GM19328 (cell line): ENCODE measurements around the gene WDR33.

Source experiments
- ATAC-seq: cut with Tn5 transposase; IDR thresholded peaks from one replicate; pipeline ENCODE4 v1.9.1; 2021; ENCODE audit warnings: mild to moderate bottlenecking, moderate library complexity; ENCODE audit not compliant: unreplicated experiment

Gene WDR33

DNA sequence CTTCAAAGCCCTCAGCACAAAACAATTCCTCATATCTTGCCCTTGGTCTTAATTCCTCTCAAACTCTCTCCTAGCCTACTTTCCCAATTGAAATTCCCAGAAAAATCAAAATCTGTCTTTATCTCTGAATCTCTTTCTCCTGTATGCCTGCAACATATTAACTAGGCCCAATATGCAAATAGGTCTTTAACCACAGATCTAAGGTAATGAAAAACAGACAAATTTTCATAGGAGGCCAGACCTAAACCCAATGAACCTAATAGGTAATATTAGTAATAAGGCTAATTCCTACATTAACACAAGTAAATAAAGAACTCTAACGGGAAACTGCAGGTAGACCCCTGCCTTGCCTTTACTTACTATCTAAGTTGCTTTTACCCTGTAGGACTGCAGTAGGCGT lies 41.4 kb downstream of the WDR33 start:
- no peak for ATAC-seq

DNA sequence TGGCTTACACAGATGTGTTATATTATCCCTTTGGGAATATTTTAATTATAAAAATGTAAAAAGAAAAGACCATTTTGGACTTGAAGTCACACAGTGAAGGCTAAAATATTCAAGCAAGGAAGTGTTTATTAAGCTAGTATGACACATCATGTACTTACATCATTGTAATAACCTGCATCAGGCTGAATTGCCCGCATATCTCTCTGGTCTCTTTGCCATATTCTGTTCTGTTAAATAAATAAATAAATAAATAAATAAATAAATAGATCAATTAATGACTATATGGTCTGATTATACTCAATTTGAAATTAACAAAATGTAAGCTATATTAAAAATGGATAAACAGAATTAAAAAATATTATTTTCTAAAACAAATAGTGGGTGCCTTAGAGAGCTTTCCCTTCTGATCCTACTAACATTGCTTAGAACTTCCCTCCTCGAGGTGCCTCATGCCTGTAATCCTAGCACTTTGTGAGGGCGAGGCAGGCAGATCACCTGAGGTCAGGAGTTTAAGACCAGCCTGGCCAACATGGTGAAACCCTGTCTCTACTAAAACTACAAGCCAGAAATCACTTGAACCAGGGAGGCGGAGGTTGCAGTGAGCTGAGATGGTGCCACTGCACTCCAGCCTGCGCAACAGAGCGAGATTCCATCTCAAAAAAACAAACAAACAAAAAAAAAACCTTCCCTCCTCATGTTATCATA lies 42.0 kb downstream of the WDR33 start:
- no peak for ATAC-seq

DNA sequence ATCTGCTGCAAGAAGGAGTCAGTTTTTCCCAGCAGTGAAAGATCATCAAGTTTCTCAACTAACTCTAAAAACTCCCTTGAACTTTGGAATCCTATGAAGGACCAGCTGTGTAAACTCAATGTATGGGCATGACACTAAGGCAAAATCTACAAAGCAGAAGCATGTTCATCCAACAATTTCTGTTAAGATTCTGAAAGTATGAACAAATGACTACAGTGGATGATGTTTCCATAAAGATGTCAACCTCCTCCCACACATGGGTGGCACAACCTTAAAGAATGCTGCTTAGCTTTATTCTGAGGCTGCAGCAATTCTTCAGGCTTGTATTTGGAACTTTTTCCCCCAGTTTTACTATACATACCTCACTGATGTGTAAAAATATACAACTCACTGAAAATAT lies 47.2 kb downstream of the WDR33 start:
- ATAC-seq = no peak

DNA sequence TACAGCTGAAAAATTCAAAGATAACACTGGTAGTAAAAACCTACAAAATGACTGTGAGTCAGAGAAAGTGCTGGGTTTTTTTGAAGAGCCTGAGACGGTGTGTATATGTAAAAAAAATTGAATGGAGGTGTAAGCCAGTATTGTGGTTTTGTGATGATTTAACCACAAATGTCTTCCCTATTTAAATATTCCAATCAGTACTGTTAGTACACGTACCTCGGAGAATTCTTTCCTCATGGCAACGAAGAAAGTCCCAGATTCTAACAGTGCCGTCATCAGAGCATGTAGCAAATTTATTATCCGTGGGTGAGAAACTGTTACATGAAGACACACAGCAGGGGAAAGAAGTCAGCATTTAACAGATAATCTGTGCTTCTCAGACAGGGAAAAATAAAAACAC lies 48.1 kb downstream of the WDR33 start:
- ATAC-seq = no peak

DNA sequence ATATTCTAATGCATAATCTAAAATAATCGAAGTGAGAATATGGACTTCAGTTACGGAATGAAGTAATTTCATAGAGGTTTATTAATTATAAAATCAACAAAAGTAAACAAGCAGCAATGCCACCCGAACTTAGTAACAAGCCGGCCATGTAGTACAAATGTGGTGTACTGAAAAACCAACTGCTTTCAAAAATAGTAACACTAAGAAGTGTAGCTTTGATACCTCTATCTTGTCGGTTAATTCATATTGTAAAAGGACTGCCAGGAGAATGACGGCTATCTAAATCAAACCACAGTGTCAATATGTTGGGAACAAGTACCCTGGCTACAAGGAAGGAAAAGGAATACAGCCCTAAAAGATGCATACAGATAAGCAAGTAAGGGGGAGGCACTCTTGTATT lies 48.5 kb downstream of the WDR33 start:
- no peak for ATAC-seq

DNA sequence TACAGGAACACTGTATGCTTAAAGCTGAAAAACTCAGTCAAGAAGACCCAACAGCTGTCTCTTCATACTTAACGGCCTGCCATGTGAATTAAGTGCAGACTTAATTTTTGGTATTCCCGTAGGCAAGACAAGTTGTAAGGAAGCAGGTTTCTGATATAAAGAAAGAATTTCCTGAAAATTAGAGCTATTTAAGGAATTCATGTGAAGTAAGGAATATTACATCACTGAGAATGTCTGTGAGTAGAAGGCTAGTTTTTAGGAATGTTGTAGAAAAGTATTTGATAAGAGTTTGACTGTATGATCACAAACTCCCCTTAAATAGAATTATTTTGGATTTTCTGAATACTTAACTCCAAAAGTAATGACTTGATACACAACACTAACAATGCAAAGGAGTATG lies 51.0 kb downstream of the WDR33 start:
- no peak for ATAC-seq

DNA sequence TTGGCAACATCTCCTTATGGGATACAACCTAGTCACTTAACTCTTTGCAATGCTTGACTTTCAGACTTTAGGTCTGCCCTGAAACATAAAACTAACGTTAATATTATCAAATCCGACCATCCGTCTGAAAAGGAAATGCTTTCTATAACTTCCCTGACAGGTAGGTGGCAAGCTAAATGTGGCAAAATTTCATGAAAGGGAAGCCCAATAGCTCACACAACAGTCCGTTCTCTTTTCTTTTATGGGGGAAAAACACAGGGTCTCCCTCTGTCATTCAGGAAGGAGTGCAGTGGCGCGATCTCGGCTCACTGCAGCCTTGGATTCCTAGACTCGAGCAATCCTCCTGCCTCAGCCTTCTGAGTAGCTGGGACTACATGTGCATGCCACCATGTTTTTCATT lies 56.8 kb downstream of the WDR33 start:
- no peak for ATAC-seq

DNA sequence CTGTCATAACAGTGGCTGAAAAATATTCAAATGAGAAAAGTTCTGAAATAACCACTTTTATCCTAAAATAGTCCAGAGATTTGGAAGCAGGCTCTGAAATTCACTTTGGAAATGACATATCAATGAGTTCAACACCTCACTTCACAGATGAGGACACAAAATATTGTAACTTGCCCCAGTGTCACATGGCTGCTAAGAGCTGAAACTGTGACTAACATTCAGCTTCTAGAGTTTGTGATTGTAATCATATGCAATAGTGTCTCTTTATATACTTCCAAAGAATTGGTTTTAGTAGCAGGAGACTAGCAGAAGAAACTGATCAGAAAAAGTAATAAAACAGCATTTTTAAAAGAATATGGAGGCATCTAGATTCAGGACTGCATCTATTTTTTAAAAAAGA lies 57.6 kb downstream of the WDR33 start:
- ATAC-seq = no peak

DNA sequence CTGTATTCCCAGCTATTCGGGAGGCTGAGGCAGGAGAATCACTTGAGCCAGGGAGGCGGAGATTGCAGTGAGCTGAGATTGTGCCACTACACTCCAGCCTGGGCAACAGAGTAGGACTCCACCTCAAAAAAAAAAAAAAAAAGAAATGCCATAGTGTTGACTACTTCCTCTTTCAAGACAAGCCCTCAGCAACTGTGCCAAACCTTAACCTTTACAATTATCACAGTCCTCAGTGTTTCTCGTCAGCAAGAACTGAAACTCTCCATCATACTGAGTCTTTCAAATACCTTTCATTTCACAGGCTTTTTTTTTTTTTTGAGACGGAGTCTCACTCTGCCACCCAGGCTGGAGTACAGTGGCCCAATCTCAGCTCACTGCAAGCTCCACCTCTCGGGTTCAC lies 61.4 kb downstream of the WDR33 start:
- peak; percentile 95 for ATAC-seq

DNA sequence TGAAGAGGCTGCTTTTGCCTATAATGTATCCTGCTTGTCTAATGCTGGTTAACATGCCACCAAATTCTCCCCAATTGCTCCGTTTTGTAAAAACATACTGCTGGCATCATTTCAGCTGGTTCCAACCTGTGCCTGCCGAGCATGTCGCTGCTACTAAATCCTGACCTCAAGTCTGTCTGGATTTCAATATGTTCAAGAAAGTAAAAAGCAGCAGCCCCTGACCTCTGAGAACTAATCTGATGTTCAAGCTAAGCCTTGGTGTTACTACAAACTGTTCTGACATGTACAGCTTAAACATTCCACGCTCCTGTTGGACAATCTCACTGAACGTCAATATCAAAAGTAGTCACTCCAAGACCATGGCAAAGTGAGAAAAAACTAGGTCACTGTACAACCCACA lies 63.4 kb downstream of the WDR33 start:
- ATAC-seq = no peak

DNA sequence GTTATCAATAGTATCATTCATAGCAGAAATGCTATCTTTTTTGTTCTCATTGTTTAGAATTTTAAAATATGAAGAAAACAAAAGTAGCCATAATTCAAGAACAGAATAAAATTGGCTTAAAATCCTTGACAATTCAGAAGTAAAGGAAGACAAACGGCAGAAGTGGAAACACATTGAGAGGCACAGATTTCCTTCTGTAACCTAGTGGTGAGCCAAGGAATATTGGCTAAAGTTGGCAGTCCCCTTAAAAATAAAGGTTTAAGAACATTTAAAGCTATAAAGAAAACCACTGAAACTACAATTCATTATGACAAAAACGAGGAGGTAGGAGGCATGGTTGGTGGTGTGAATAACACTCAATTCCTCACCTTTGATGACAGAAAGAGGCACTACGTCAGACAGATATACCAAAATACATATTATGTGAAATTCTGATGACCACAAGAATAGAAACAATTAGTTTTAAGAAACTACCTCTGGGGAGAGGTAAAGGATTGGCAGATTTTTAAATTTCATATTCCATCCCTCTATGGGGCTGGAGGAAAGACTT lies 67.4 kb downstream of the WDR33 start:
- no peak for ATAC-seq

DNA sequence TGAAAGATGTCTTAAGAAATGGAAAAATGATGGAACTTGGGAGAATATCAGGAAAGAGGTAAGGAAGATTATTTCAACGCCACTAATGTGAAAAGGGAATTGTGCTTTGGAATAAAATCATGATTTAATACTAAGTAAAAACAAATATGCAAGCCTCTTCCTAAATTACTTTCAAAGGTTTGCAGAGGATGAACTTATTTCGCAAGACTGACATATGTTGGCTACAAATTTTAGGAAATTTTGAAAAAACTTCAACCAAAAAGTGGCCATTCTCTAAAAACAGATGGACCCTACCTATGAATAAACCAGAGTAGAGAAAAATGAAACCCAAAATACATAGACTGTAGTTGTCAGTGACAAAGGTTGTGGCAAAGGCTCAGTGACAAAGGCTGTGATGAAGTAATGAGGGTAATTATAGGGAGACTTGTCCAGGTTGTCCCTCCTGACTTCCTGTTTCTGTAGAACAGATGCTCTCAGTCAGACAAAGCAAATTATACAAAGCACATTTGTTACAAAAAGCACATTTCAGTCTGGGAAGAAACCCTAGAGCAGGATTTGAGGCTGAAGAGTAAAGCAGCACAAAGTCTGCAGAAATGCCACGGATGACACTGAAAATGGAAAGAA lies 70.2 kb downstream of the WDR33 start:
- ATAC-seq = no peak

DNA sequence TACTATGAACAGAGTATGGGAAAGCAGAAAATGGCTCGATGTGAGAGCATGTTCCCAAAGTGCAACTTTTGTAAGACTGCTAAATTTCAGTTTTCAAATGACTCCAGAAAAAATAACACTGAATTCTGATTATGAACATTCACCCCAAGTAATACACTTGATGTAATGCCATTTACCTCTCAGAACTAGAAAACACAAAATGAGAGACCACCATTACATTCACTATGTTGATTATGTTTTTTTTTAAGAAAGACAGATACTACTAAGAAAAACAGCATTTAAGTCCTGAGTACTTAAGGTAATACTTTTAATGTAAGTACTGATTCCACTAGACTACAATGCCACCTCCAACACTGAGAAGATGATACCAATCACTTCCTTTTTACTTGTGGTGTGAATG lies 71.2 kb downstream of the WDR33 start:
- ATAC-seq = no peak

DNA sequence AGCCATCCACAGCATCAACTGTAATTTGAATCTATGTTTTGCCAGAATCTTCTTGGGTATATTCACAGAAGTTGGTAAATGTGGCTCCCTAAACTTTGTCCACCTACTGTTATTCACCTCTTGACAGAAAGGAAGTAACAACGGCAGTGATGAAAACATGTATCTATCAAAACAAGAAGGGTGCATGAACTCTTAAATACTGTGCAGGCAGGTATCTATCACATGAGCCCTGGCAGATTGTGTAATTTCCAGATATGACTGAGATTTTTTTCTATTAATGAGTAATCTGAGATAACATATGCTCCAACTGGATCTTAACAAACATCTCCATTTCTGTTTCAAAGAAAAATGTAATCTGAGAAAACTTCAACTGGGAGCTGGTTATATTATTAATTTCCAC lies 73.1 kb downstream of the WDR33 start:
- no peak for ATAC-seq

DNA sequence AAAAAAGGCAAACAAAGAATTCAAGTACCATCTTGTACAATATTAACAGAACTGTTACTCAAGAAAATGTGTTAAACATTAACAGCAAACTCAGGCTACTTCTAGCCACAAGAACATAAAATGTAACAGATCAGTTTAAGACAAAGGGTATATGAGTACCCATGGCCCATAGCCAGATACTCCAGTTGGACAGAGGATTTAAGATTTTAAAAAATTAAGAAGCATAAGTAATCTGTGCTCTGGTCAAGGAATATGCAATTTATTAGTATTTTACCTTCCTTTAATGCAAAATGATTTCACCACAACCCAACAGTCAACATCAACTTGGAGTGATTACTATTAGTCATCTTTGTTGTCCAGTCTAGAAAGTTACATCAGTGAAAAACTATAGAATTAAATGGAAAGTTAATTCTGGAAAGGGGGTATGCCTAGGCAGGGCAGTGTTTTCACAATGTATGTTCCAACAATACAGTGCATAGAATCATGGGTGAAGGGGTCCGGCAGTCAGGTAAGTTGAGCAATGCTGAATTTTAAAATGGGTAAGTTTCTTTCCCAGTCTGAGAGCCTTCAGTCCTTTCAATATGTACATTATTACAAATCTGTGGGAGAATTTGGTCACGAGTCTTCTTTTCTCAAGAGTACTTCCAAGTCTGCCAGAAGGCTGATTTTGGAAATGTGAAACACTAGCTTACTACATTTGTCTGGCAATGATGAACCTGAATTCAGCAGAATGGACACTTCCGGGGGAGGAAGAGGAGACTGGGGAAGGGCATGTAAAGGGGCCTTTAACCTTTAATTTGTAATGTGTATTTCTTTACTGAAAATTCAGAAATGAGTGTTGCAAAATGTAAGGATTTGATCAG lies 75.2 kb downstream of the WDR33 start:
- ATAC-seq = no peak

DNA sequence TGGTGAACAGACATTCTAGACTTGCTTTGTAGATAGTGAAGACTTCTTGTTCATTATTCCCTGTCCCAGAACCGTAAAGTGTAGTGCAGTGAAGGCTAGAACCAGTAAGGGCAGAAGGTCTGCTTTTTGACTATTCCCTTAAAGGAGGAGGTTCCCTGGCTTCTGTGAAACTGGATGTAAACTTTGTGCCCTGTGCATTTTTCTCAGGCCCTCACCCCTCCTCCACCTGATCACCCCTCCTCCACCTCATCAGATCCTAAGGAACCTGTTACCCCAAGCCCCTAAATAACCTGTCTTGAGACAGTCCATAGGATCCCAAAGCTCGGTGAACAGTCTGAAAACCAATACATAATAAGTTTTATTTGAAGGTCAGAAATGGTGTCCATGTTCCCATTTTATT lies 75.9 kb downstream of the WDR33 start:
- ATAC-seq = no peak

DNA sequence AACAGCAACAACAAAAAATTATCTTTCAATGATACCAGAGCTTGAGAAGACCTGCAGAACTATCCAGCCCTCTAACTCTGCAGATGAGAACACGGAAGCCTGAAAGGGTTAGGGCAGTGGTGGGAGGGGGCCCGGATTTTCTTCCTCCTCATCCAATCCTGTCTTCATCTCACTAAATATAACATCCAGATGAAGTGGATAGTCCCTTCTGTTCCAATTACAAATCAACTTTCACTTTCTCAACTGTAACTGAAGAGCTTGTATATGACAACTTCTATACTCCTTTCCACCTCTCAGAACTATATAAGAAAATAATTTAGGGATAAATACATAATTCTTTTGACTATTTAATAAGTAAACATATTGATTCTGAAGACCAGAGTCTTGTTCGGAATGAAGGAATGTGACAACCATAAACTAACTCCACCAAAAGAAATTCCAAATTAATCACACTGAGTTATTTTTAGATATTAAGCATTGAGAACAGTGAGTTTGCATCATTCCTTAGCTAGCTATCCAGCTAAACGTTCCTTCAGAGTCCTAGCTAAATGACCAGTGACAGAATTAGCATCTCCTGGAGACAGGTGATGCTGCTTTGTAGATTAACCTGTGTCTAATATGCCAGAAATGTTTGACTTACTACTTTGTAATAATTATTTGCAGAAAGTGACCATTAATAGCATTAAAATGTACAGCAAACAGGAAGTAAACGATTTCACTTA lies 77.0 kb downstream of the WDR33 start:
- no peak for ATAC-seq

DNA sequence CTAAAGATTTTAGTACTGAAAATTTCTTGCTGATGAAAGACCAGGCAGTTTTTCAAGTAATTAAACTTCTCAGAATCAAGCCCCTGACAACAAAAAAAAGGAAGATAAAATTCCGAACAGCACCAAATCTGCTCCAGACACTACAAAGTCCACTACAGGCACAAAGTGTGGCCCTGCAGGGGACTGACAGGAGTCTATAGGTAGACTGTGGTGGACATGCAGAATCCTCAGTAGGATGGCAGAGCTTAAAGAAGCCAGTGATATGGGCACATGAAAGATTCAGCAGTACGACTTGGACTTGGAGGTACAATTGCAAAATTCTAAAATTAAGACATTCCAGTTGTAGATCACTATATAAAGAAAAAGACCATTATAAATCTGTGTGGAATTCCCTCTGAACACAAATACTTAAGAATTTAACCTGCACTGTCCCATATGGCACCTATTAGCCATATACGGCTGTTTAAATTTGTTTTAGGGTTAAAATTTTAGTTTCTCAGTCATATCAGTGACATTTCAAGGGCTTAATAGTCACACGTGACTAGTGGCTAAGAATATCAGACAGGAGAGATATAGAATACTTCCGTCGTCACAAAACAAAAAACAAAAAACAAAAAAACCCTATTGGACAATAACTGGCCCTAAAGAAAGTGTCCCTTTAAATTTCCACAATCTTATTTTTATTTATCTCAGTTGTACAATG lies 77.7 kb downstream of the WDR33 start:
- no peak for ATAC-seq

DNA sequence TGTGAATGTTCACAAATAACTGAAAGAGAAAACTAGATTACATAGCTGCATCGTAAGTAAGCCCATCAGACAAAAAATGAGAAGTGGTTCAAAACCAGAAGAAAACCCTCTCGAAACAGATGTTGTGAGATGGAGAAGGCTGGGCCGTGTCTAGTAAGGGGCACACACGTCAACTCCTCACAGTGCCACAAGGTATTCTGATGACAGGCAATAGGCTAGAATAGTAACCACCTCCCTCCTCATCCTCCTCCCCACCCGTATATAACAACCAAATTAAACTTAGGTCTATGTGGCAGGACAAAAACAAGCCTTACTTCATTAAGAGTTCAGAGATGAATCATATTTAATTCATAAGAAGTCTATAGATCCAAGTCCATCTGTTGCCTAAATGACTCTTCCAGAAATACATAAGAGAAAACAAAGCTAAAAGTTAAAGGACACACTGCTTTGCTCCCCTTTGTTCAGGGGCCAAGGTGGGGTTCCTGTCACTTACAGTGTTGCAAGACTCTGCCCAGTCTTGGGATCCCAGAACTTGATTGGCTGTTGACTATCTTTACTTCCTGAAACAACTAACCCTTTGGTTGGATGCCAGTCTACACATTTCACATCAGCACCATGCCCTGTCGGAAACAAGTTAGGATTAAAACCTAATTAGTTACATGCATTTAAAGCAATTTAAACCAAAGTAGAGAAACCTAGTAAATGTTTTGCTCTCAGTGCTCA lies 84.7 kb downstream of the WDR33 start:
- no peak for ATAC-seq

DNA sequence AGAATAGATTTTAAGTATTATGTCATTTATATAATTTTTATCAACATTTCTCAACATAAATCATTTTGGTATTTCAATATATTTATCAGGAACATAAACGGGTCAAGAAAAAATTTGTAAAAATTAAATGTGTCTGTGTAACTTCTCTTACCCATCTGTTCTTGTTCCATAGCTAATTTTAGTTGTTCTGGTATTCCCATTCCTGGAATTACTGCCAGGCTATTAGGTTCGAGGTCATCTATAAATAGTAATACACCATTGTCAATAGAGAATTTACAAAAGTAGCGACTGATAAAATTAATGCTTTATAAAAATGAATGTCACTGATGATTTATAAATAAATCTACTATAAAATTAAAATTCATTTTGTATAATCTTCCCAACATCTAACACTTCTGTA lies 88.2 kb downstream of the WDR33 start:
- ATAC-seq = no peak
